SK-N-SH treated with all-trans-retinoic acid at 6 μM for 48 hours (cell line): ENCODE data around the gene PRR33.

Experiments used
- CSDC2 ChIP-seq: fragments of 250-450 bp; sonication (Bioruptor Pico); IDR thresholded peaks from 2 replicates; pipeline ENCODE4 v1.5.0; 2020; ENCODE audit warnings: mild to moderate bottlenecking, moderate library complexity
- OSR1 ChIP-seq: fragments of 250-450 bp; sonication (Bioruptor Pico); IDR thresholded peaks from 2 replicates; pipeline ENCODE4 v1.8.0; 2022; ENCODE audit warnings: moderate library complexity, mild to moderate bottlenecking, inconsistent platforms
- RARB ChIP-seq: fragments of 250-450 bp; sonication (Bioruptor Pico); IDR thresholded peaks from 2 replicates; pipeline ENCODE4 v1.8.0; 2021; ENCODE audit warnings: mild to moderate bottlenecking, moderate library complexity
- TOX ChIP-seq: fragments of 250-450 bp; sonication (Bioruptor Pico); IDR thresholded peaks from 2 replicates; pipeline ENCODE4 v1.8.0; 2021; ENCODE audit warnings: mild to moderate bottlenecking, moderate library complexity, borderline replicate concordance
- ZFP30 ChIP-seq: fragments of 450-650 bp; formaldehyde crosslinking; IDR thresholded peaks from 2 replicates; pipeline ENCODE4 v1.5.0; 2022; ENCODE audit warnings: mild to moderate bottlenecking, moderate library complexity
- ZNF8 ChIP-seq: fragments of 450-650 bp; formaldehyde crosslinking; IDR thresholded peaks from 2 replicates; pipeline ENCODE4 v1.5.0; 2020; ENCODE audit warnings: mild to moderate bottlenecking, moderate library complexity
- TF ChIP-seq, protein P1 (sequence below): fragments of 250-450 bp; sonication (Bioruptor Pico); IDR thresholded peaks from 2 replicates; pipeline ENCODE4 v1.8.0; 2020; ENCODE audit warnings: mild to moderate bottlenecking, moderate library complexity, borderline replicate concordance
- TF ChIP-seq, protein P2 (sequence below): fragments of 250-450 bp; sonication (Bioruptor Pico); IDR thresholded peaks from 2 replicates; pipeline ENCODE4 v1.5.0; 2020; ENCODE audit warnings: mild to moderate bottlenecking, moderate library complexity

DNA sequence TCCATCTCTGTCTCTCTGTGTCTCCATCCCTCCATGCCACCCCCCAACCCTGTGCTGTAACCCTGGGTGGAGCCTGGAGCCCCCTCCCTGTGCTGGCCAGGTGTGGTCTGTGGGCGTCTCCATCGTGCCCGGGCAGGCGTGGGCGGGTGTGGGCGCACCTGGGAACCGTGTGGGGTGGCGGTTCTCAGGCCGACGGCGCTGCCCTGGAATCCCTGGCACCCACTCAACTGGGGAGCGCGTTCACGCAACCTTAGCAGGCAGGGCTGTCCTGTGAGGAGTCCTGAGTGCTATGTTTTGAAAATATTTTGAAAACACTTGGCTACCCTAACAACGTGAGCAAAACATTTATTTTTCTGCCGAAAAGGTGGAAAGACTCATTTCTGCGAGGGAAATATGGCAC lies 32.5 kb upstream of the PRR33 start:
- TF ChIP-seq CSDC2 (CRISPR knock-in tag) (no peak), TOX (CRISPR knock-in tag) (no peak), RARB (CRISPR knock-in tag) (no peak), OSR1 (CRISPR knock-in tag) (no peak), ZNF8 (CRISPR knock-in tag) (no peak), ZFP30 (CRISPR knock-in tag) (no peak)
- TF ChIP-seq, protein P1, sequence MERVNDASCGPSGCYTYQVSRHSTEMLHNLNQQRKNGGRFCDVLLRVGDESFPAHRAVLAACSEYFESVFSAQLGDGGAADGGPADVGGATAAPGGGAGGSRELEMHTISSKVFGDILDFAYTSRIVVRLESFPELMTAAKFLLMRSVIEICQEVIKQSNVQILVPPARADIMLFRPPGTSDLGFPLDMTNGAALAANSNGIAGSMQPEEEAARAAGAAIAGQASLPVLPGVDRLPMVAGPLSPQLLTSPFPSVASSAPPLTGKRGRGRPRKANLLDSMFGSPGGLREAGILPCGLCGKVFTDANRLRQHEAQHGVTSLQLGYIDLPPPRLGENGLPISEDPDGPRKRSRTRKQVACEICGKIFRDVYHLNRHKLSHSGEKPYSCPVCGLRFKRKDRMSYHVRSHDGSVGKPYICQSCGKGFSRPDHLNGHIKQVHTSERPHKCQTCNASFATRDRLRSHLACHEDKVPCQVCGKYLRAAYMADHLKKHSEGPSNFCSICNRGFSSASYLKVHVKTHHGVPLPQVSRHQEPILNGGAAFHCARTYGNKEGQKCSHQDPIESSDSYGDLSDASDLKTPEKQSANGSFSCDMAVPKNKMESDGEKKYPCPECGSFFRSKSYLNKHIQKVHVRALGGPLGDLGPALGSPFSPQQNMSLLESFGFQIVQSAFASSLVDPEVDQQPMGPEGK, result no peak
- TF ChIP-seq, protein P2, sequence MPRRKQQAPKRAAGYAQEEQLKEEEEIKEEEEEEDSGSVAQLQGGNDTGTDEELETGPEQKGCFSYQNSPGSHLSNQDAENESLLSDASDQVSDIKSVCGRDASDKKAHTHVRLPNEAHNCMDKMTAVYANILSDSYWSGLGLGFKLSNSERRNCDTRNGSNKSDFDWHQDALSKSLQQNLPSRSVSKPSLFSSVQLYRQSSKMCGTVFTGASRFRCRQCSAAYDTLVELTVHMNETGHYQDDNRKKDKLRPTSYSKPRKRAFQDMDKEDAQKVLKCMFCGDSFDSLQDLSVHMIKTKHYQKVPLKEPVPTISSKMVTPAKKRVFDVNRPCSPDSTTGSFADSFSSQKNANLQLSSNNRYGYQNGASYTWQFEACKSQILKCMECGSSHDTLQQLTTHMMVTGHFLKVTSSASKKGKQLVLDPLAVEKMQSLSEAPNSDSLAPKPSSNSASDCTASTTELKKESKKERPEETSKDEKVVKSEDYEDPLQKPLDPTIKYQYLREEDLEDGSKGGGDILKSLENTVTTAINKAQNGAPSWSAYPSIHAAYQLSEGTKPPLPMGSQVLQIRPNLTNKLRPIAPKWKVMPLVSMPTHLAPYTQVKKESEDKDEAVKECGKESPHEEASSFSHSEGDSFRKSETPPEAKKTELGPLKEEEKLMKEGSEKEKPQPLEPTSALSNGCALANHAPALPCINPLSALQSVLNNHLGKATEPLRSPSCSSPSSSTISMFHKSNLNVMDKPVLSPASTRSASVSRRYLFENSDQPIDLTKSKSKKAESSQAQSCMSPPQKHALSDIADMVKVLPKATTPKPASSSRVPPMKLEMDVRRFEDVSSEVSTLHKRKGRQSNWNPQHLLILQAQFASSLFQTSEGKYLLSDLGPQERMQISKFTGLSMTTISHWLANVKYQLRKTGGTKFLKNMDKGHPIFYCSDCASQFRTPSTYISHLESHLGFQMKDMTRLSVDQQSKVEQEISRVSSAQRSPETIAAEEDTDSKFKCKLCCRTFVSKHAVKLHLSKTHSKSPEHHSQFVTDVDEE (CRISPR knock-in tag), result no peak
